CD4-positive, alpha-beta T cell treated with Interleukin-15 for 4 hours (primary cell): ENCODE results near the gene P4HA2.
A peak's percentile ranks its signal among the peaks of the same experiment; 100 is the strongest.
"Not testable (repeated sequence)": the region's sequence is repeated elsewhere in the genome, so short reads cannot be mapped to it uniquely, and the experiment has no call there.

Source experiments
- DNase-seq: peaks from one replicate; pipeline ENCODE4 v3.0.0-alpha.2; 2020; ENCODE audit warnings: low spot score

Gene P4HA2

DNA sequence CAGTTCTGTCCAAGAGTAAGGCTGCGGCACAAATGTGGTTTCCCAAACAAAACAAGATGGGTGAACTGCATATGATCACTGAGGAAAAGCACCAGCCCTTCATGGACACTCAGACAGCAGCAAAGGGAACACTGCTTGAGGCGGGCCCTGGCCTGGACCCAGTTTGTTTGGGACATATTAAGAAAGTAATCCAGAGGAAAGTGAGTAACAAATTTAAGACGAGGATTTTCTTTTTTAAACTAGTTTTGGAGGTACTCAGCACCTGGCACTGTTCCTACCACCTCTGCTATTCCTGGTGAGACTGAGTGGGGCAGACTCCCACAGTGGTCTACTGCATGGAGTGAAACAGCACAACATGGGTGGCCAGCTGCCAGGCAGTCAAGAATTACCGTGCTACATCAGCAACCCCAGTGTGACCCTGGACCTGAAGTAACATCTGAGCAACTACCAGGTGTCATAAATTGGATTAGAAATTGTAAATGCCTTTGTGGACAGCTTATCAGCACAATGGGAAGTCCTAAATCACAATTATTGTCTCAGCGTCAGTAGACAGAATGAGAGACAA, 28.5 kb downstream of the P4HA2 start:
- no peak for DNase-seq

DNA sequence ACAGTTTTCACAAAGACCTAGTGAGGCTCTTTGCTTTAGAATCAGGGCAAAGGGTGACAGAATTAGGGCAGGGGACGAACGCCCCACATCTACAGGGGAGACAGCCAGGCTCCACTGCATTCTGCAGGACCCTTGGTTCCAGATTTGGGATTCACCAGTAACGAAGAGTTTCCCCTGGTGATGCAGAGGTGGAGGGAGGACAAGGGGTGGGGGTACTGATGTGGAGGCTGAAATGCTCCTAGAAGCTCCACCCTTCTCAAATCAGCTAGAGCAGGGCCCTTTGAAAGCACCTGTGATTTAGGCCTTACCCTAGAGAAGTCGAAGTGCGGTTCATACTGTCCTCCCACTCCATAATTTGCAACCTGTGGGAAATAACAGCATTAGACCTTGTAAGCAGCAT, 29.1 kb downstream of the P4HA2 start:
- DNase-seq = no peak

DNA sequence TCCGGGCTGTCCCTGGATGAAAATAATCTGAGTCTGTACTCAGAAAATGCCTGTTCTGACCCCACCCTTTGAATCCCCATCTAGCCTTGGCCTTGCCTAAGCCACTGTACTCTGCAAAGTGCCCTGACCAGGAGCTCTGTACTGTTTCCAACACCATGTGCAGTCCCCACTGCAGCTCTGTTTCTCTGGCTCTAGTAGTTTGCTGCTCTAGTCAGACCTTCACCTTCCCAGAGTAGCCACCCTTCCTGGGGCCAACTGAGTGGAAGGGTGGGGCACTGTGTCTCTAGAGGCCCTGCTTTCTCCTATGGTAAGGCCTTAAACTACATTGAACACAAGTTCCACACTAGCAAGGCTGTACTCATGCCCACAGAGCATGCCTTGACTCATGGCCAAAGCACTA, 31.9 kb downstream of the P4HA2 start:
- DNase-seq = no peak

DNA sequence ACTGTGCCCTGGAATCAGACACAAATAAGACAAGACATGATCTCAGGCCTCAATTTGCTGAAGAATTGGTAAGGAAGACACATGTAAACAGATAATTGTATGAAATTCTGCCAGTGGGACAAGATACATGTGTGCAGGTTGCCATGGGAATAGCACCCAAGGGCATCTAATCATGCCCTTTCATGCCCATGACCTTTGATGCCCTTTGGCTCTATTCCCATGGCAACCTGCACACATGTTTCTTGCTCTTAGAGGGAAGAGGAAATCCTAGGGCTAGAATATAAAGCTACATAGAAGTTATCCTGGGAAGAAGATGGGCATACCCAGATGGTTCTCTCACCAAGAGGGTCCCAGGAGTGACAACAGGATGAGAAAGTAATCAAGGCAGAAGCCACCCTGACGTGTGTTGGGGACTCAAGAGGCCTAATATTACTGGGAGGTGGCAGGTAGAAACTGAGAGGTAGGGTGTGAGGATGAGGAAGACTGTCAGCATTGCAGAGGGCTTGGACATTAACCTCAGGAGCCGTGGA, 34.4 kb downstream of the P4HA2 start:
- no peak for DNase-seq

DNA sequence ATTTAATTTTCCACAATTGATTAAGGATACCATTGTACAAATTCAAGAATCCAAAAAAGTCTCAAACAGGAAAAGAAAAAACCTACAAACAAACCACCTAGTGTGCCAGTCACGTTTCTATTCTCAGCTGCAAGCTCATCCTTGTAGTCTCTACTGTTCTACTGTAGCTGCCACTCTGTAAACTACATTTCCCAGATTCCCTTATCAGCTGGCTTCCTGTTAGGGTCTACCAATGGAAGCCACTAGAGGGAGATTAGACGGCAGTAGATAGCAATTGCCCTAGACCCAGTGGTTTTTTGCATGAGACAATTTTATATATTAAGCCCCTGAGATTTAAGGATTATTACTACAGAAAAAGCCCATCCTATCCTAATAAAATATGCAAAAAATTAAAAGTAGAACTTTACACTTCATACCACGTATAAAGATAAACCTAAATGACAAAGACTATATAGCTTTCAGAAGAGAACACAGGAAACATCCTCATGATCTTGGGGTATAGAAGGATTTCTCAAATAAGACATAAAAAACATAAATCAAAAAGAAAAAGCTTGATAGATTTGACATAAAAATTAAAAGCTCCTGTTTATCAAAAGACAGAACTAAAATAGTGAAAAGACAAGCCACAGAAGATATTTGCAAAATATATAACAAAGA, 37.4 kb downstream of the P4HA2 start:
- peak; percentile 43 for DNase-seq

DNA sequence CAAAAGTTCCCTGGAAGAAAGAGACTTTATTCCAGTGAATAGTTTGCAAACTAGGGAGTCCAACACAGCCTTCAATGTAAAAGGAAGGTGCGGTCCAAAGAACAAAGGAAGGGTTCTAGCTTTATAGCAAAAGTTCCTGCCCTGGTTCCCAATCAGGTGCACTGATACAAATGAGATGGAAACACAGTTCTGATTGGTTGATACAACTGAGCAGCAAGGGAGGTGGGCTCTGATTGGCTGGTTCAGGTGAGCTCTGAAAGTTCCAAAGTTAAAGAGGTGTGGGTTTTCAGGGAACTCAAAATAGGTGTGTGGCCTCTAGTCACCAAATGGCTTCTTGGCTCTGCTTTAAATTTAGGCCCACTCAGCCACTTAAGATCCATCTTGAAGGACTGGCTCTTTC, 43.1 kb downstream of the P4HA2 start:
- no peak for DNase-seq

DNA sequence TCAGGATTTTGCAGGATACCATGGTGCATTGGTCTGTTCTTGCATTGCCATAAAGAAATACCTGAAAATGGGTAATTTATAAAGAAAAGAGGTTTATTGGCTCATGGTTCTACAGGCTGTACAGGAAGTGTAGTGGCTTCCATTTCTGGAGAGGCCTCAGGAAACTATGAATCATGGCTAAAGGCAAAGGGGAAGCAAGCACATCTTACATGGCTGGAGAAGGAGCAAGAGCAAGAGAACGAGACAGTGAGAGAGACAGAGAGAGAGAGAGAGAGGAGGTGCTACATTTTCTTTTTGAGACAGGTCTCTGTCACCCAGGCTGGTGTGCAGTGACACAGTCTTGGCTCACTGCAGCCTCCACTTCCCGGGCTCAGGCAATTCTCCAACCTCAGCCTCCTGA, 43.9 kb downstream of the P4HA2 start:
- no peak for DNase-seq

DNA sequence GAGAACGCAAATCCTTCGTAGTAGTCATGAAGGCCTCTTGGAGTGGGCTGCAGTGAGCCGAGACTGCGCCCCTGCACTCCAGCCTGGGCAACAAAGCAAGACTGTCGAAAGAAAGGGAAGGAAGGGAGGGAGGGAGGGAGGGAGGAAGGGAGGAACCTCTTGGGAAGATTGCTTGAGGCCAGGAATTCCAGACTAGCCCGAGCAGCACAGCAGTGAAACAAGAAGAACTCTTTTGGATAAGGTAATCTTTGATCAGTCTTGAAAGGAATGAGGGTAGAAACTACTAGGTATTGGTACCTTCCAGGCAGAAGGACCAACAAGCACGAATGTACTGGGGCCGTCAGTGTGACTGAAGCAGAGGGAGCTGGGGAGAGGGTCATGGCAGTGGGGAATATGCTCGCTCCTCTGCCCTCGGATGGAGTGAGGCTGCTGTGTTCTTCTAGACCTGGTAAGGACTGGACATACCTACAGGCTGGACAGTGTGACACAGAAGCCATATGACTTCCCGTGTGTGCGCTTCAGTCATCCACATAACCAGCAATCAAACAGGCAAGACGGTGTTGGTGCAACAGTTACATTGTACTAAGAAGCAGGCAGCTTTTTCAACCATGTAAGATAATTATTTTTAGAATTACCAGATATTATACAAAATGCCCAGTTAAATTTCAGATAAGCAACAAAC, 45.2 kb downstream of the P4HA2 start:
- no peak for DNase-seq

DNA sequence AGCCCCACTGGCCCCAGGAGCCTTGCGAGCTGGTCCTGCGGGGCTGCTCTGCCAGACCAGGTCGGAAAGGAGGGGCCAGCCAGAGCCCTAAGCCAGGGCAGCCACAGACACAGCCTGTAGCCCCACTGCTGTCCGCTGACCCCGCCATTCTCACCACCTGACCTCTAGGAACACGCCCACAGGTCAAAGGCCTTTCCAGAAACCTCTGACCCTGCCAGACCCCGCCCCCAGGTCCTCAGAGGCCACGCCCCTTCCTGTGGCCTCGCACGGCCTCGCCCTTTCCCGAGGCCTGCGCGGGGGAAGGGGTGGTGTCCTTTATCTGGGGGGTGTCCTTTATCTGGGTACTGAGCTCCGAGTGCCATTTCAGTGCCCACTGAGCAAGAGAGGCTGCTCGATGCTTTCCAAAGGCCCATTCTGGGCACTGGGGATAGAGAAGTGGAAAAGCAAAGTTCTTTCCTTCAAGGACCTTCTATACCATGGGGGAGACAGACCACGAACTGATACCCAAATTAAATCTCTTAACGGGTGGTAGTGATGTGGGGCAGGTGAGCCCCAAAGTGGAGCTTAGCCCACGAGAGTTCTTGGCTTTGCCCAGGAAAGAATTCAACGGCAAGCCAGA, 46.5 kb downstream of the P4HA2 start:
- DNase-seq = no peak

DNA sequence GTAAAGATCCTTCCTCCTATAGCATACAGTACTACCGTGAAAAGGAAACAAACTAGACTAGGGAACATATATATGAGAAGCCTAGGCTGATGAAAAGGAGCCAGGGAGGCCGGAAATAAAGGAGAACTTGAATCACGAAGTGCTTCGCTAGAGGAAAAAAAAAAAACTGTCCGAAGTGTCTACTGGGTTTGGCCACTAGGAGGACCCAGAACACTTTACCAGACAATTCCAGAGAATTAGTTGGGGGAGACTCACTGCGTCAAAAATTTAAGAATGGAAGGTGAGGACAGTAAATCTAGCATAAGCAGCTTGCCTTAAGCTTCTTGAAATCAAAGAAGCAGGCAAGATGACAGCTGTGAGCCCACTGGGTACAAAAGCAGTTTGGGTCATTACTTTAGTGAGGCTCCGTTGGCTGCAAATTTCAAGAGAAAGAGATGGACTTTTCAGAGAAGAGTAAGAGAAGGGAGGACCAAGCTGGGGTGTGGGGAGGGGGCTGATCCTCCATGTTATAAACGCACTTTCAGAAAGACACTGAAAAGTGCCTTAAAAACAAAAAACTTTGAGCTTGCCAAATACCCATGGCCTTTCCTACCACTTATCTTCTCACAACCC, 47.4 kb downstream of the P4HA2 start:
- DNase-seq = no peak

DNA sequence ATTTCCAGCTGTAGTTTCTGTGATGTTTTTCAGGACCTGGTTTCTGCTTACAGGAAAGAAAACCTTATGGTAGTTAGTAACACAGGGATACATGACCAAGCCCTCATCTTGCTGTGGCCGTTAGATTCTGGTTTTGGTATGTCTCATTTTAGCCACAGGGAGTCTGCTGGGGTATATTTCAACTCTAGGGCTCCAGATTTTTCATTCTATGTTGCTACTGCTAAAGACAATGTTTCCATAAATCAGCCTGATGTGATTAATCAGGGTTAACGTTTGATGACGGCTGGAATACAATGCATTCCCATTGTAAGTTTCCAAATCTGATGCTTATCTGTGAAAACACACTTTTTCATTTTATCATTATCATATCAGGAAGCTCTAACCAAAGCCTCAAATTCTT, 48.2 kb downstream of the P4HA2 start:
- no peak for DNase-seq

DNA sequence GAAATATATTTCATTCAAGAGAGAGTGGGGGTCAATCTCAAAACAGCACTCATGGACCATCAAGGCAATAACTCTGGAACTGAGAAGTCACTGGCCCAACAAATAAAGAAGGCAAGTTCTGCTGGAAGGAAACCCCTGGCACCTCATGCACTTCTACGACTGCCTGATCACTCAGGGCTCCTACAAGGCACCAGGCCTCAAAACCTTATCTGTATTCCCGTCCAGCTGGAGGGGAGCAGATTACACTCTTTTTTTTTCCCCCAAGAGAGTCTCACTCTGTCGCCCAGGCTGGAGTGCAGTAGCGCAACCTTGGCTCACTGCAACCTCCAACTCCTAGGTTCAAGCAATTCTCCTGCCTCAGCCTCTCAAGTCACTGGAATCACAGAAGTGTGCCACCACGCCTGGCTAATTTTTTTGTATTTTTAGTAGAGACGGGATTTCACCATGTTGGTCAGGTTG, 49.9 kb downstream of the P4HA2 start:
- no peak for DNase-seq

DNA sequence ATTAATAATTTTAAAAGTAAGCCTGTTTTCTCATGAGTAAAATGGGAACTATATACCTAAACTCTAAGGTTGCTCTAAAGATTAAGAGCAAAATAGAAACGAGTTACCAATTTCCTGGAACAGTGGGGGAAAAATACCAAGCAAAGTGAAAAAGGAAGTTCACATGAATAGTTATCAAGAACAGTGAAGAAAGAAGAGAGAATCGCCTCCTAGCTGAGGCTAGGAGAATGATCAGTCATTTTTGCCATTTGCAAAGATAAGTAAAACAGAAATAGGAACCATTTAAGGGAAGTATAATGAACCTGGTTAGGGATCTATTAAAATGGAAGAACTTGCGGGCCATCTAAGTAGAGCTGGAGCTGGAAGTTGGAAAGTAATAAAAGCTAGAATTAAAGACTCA, 50.7 kb downstream of the P4HA2 start:
- peak; percentile 15 for DNase-seq

DNA sequence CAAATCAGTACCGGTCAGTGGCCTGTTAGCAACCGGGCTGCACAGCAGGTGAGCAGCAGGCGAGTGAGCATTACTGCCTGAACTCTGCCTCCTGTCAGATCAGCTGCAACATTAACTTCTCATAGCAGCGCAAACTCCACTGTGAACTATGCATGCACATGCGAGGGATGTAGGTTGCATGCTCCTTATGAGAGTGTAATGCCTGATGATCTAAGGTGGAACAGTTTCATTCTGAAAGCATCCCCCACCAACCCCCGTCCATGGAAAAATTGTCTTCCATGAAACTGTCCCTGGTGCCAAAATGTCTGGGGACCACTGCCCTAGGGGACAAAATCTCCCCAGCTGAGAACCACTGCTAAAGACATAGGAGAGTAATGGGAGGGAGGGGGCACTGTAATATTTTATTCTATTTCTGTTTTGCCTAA, 51.1 kb downstream of the P4HA2 start:
- DNase-seq = no peak

DNA sequence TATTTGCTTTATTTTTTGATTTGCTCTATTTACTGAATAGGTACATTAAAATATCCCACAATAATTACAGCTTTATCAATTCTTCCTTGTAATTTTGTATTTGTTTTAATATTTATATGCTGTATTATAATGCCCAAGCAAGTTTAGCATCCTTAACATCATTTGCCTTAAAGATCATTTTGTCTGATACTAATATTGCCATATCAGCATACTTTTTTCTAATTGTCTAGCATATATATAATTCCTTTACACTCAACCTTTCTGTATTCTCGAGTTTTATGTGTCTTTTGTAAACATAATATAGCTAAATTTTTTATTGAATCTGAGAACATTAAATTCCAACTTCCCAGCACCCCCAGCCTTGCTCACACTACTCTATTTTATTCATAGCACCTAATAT, 64.7 kb downstream of the P4HA2 start:
- no peak for DNase-seq

DNA sequence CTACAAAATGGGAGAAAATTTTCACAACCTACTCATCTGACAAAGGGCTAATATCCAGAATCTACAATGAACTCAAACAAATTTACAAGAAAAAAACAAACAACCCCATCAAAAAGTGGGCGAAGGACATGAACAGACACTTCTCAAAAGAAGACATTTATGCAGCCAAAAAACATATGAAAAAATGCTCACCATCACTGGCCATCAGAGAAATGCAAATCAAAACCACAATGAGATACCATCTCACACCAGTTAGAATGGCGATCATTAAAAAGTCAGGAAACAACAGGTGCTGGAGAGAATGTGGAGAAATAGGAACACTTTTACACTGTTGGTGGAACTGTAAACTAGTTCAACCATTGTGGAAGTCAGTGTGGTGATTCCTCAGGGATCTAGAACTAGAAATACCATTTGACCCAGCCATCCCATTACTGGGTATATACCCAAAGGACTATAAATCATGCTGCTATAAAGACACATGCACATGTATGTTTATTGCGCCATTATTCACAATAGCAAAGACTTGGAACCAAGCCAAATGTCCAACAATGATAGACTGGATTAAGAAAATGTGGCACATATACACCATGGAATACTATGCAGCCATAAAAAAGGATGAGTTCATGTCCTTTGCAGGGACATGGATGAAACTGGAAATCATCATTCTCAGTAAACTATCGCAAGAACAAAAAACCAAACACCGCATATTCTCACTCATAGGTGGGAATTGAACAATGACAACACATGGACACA, 65.9 kb downstream of the P4HA2 start:
- DNase-seq = not testable (repeated sequence)

DNA sequence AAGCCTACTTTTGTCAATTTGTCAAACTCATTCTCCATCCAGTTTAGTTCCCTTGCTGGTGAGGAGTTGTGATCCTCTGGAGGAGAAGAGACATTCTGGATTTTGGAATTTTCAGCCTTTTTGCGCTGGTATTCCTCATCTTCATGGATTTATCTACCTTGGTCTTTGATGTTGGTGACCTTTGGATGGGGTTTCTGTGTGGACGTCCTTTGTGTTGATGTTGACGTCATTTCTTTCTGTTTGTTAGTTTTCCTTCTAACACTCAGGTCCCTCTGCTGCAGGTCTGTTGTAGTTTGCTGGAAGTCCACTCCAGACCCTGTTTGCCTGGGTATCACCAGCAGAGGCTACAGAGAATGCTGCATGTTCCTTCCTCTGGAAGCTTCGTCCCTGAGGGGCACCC, 71.2 kb downstream of the P4HA2 start:
- DNase-seq = no peak

DNA sequence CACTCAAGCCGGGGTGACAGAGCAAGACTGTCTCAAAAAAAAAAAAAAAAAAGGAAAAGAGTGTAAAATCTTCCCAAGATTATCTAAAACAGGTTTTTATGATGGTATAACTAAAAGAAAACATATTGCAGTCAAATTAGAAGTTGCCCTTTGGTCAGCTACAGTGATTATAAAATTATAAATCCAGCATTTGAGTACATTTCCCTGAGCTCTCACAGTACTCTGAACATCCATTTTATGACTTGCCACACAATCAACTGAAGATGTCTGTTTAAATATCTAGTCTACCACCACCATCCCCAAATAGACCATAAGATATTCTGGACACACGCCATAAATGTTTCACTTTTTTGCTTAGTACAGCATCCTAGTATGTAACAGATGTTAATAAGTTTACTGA, 77.1 kb downstream of the P4HA2 start:
- DNase-seq = no peak

DNA sequence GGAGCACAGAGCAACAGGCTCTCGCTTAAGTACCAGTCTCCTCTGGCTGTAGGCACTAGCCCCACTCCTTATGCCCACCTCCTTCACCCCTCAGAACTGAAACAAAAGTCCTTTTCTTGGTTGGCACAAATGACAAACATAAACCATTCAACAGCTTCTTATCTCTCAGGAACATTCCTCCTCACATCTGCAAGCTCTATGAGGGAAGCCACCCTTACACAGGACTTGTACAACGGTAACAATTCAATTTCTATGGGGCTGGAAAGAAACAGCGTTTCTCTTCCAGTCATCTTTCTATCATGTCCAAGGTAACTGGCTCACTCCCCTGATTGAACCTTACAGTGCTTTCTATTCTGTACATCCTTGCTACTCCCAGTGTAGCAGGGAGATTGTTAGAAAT, 80.0 kb downstream of the P4HA2 start:
- no peak for DNase-seq

DNA sequence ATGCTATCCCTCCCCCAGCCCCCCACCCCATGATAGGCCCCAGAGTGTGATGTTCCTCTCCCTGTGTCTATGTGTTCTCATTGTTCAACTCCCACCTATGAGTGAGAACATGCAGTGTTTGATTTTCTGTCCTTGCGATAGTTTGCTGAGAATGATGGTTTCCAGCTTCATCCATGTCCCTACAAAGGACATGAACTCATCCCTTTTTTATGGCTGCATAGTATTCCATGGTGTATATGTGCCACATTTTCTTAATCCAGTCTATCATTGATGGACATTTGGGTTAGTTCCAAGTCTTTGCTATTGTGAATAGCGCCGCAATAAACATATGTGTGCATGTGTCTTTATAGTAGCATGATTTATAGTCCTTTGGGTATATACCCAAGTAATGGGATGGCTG, 82.3 kb downstream of the P4HA2 start:
- not testable (repeated sequence) for DNase-seq

DNA sequence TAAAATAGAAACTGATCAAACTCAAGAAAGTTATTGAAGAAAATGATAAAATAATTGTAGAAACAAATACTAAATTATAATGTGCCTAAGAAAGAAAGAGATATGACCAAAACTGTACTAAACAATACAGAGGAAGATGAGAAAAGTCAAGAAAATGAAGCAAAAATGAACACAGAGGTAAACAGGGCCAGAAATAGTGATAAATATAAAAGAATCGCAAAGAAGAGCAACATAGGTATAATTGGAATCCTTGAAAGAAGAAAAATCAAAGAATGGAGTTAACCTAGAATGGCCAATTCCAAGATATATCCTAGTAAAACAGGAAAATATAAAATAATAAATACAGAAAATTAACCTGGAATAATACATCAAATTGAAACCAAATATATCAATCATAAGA, 84.5 kb downstream of the P4HA2 start:
- no peak for DNase-seq

DNA sequence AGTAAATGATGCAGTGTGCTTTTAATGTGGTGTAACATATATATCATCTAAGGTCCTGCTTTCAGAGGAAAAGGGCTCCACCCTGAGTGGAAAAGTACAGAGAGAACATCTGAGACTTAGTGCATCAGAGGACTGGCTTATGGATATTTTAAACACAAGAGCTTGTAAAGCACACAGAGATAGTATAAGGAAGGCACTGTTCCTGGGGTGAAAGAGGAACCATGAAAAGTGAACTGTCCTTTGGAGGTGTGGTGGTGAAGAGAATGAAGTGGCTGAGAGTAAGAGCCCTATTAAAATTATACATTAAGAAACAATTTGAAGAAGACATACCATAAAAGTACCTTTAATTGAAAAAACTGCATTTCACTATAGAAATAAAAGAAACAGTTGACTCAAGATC, 85.2 kb downstream of the P4HA2 start:
- DNase-seq = no peak
